IMR-90 (cell line): ENCODE measurements around the gene PCCA. TPM values are rescaled to one million over a fixed set of nuclear protein-coding genes. Genes with fewer than 3 reads are reported as not detected.

Experiments used
- ATAC-seq: fragments of 200-7000 bp; cut with Tn5 transposase; 2 replicates; pipeline ENCODE4 v1.9.1; 2020; ENCODE audit warnings: low read depth, mild to moderate bottlenecking, moderate library complexity
- BruUV-seq: library from RNA; stranded (reverse); fragments of 400-500 nt; replicated peaks from 2 replicates; lab custom pipeline; 2021; lab: Mats Ljungman, UMichigan
- CTCF ChIA-PET: fragments of 300-600 bp; formaldehyde crosslinking; extraction: SDS; loops from one replicate; lab custom pipeline; 2021; ENCODE audit warnings: antibody characterized with exemption; lab: Yijun Ruan, JAX
- POLR2A ChIA-PET: fragments of 300-600 bp; sonication (Branson Sonifier 250); formaldehyde crosslinking; loops from one replicate; lab custom pipeline; 2022; ENCODE audit warnings: antibody characterized with exemption; ENCODE audit not compliant: unreplicated experiment; lab: Charles Lee
- DNase-seq: peaks from one replicate; pipeline ENCODE4 v3.0.0; 2013
- H2AFZ ChIP-seq: replicated peaks from 2 replicates; pipeline ENCODE3; 2013; ENCODE audit warnings: low read length, mild to moderate bottlenecking; ENCODE audit not compliant: poor library complexity
- H2AK5ac ChIP-seq: 2 replicates; pipeline ENCODE4 v1.6.1; 2013; ENCODE audit warnings: low read depth, low read length, inconsistent platforms
- H2AK9ac ChIP-seq: replicated peaks from 2 replicates; pipeline ENCODE3; 2013; ENCODE audit warnings: mild to moderate bottlenecking, low read depth, low read length, moderate library complexity; ENCODE audit not compliant: poor library complexity
- H2BK120ac ChIP-seq: 2 replicates; pipeline ENCODE4 v1.6.1; 2013; ENCODE audit warnings: low read depth, low read length, inconsistent platforms
- H2BK15ac ChIP-seq: 3 replicates; pipeline ENCODE4 v1.6.1; 2013; ENCODE audit warnings: low read depth, low read length, inconsistent platforms
- H2BK20ac ChIP-seq: 2 replicates; pipeline ENCODE4 v1.6.1; 2013; ENCODE audit warnings: low read depth, mild to moderate bottlenecking, inconsistent platforms, low read length, moderate library complexity
- H2BK5ac ChIP-seq: 2 replicates; pipeline ENCODE4 v1.6.1; 2013; ENCODE audit warnings: mild to moderate bottlenecking, low read depth, low read length, inconsistent platforms; ENCODE audit not compliant: poor library complexity, severe bottlenecking
- H3K14ac ChIP-seq: replicated peaks from 2 replicates; pipeline ENCODE4 v1.6.1; 2013; ENCODE audit warnings: low read depth, low read length, inconsistent platforms
- H3K18ac ChIP-seq: 2 replicates; pipeline ENCODE4 v1.6.1; 2013; ENCODE audit warnings: low read depth, low read length, control low read depth
- H3K23ac ChIP-seq: 2 replicates; pipeline ENCODE4 v1.6.1; 2013; ENCODE audit warnings: low read depth, low read length, inconsistent platforms
- H3K27ac ChIP-seq: 2 replicates; pipeline ENCODE4 v1.5.1; 2013; ENCODE audit warnings: mild to moderate bottlenecking, control low read depth, low read length; ENCODE audit not compliant: insufficient read depth
- H3K27me3 ChIP-seq: 2 replicates; pipeline ENCODE4 v1.6.1; 2013; ENCODE audit warnings: low read length; ENCODE audit not compliant: control insufficient read depth, insufficient read depth
- H3K36me3 ChIP-seq: 2 replicates; pipeline ENCODE4 v1.6.1; 2013; ENCODE audit warnings: low read length, mixed read lengths; ENCODE audit not compliant: control insufficient read depth, insufficient read depth
- H3K4ac ChIP-seq: 2 replicates; pipeline ENCODE4 v1.6.1; 2013; ENCODE audit warnings: low read depth, low read length, inconsistent platforms
- H3K4me1 ChIP-seq: 2 replicates; pipeline ENCODE4 v1.6.1; 2013; ENCODE audit warnings: low read length, mixed read lengths; ENCODE audit not compliant: control insufficient read depth, insufficient read depth
- H3K4me2 ChIP-seq: 2 replicates; pipeline ENCODE4 v1.6.1; 2013; ENCODE audit warnings: low read depth, mild to moderate bottlenecking, control low read depth, low read length, moderate library complexity
- H3K4me3 ChIP-seq: 2 replicates; pipeline ENCODE4 v1.5.1; 2013; ENCODE audit warnings: low read depth, mild to moderate bottlenecking, control low read depth, low read length, moderate library complexity; ENCODE audit not compliant: insufficient read depth
- H3K56ac ChIP-seq: 2 replicates; pipeline ENCODE4 v1.6.1; 2013; ENCODE audit warnings: low read length, inconsistent platforms; ENCODE audit not compliant: insufficient read depth; ENCODE audit errors: extremely low read depth
- H3K79me1 ChIP-seq, 2 experiments: 2 replicates each; pipeline ENCODE4 v1.6.1; 2013; ENCODE audit warnings: low read length in 2 of 2, inconsistent platforms in 1 of 2, low read depth in 1 of 2
- H3K9ac ChIP-seq: 2 replicates; pipeline ENCODE4 v1.6.1; 2013; ENCODE audit warnings: low read depth, low read length, control low read depth
- H3K9me1 ChIP-seq: 2 replicates; pipeline ENCODE4 v1.6.1; 2013; ENCODE audit warnings: low read length, inconsistent platforms; ENCODE audit not compliant: insufficient read depth
- H3K9me3 ChIP-seq: 2 replicates; pipeline ENCODE4 v1.6.1; 2013; ENCODE audit warnings: low read length; ENCODE audit not compliant: control insufficient read depth, insufficient read depth
- H4K20me1 ChIP-seq: 2 replicates; pipeline ENCODE4 v1.6.1; 2013; ENCODE audit warnings: low read length, inconsistent platforms; ENCODE audit not compliant: insufficient read depth
- H4K5ac ChIP-seq: 2 replicates; pipeline ENCODE4 v1.6.1; 2013; ENCODE audit warnings: mild to moderate bottlenecking, low read depth, low read length, control low read depth
- H4K8ac ChIP-seq, 2 experiments: 2 replicates each; pipeline ENCODE4 v1.6.1; 2013; ENCODE audit warnings: low read depth in 2 of 2, low read length in 2 of 2, control low read depth in 1 of 2, inconsistent platforms in 1 of 2
- H4K91ac ChIP-seq: 2 replicates; pipeline ENCODE4 v1.6.1; 2013; ENCODE audit warnings: low read depth, low read length, inconsistent platforms; ENCODE audit not compliant: insufficient read depth
- USF2 ChIP-seq: fragments of 150-350 bp; IDR thresholded peaks from 2 replicates; pipeline ENCODE4 v1.6.1; 2017; ENCODE audit warnings: mild to moderate bottlenecking, antibody characterized with exemption, low read length, low read depth
- WGBS, 2 experiments: methylation state at CpG; one replicate each; pipeline versions ENCODE4 v1.1.5 to v1.1.7; 2013; ENCODE audit warnings: missing lambda C conversion rate in 2 of 2; ENCODE audit not compliant: insufficient read length in 1 of 2; ENCODE audit errors: extremely low coverage in 2 of 2; 5-methylcytosine and 5-hydroxymethylcytosine counted together
- dilution Hi-C: fragments of 300-500 bp; cut with HindIII; formaldehyde crosslinking; loops from one replicate; pipeline ENCODE4 v1.14.3; 2018; ENCODE audit warnings: low sequenced_read_pairs; ENCODE audit not compliant: unreplicated experiment
- in situ Hi-C: fragments of 300-500 bp; cut with MboI; formaldehyde crosslinking; loops from 3 replicates; pipeline ENCODE4 v1.14.3; 2019; ENCODE audit warnings: low sequenced_read_pairs, inconsistent platforms, mixed read lengths
- intact Hi-C: fragments of 100-400 bp; cut with micrococcal nuclease; formaldehyde crosslinking; loops from 2 replicates; pipeline ENCODE4 v1.10.0; 2022
- polyA plus RNA-seq, 3 experiments: library from polyadenylated mRNA; depleted of rRNA; stranded (reverse); fragments of >200 nt; gene quantifications; 2 replicates each; pipeline ENCODE4 v1.2.3, GENCODE V29; 2012; ENCODE audit warnings: low replicate concordance in 1 of 3
- total RNA-seq: library from RNA; depleted of rRNA; stranded (reverse); fragments of >200 nt; gene quantifications from 2 replicates; pipeline ENCODE4 v1.2.3, GENCODE V29; 2012

The PCCA gene
- total and polyA plus RNA-seq, 2 of the 4 experiments (the other 2 are of a cell fraction), result 7.6 to 24.0 TPM

- no peaks in the 10 kb centered on the region for H3K9me1 ChIP-seq
- no peaks in the 10 kb centered on the region for H3K36me3 ChIP-seq
- H4K20me1 ChIP-seq, result no peaks in the 10 kb centered on the region
- no peak overlapping the region for H4K5ac ChIP-seq
- no peaks in the 10 kb centered on the region for H3K27me3 ChIP-seq
- no peak overlapping the region for H3K23ac ChIP-seq
- H2BK15ac ChIP-seq, result no peak overlapping the region
- BruUV-seq, result no TSS peak
- H4K8ac ChIP-seq, result no peak overlapping the region
- no peak overlapping the region for H2BK120ac ChIP-seq
- no peak overlapping the region for H2BK20ac ChIP-seq
- no peaks in the 10 kb centered on the region for H3K9me3 ChIP-seq
- no peak overlapping the region for H4K91ac ChIP-seq
- intact Hi-C loops, result no loop called here
- no peak overlapping the region for H3K4ac ChIP-seq
- no peak for TF ChIP-seq USF2
- H2AK9ac ChIP-seq, result no peak overlapping the region
- no peak overlapping the region for H2AFZ ChIP-seq
- in situ Hi-C loops, result no loop called here
- DNase-seq (no peak), ATAC-seq (no peak)
- no peak overlapping the region for H3K4me2 ChIP-seq
- peaks cover 2% of the 10 kb centered on the region for H3K4me1 ChIP-seq
- dilution Hi-C loops, result no loop called here
- no peak overlapping the region for H2AK5ac ChIP-seq
- no peak overlapping the region for H2BK5ac ChIP-seq
- no peak overlapping the region for H3K18ac ChIP-seq
- H3K27ac ChIP-seq, result no peak overlapping the region
- H3K4me3 ChIP-seq, result no peak overlapping the region
- no peak overlapping the region for H3K56ac ChIP-seq
- no peak overlapping the region for H3K9ac ChIP-seq
- H3K14ac ChIP-seq, result no peak overlapping the region
- ChIA-PET POLR2A (no interaction called here), CTCF (no interaction called here)
- no CpG with 5 or more reads among the region's 3 CpGs for WGBS, 2 experiments
- 0 out of 4 replicates have a peak, but pooled peaks cover 0 to 5% of the 10 kb centered on the region in 2 experiments for H3K79me1 ChIP-seq
These were observed 395.8 kb downstream of the PCCA start for GRCh38 chr13:100484702-100485101.
